H1 (cell line): ENCODE measurements around the gene CDK15. TPM values are rescaled to one million over a fixed set of nuclear protein-coding genes. Genes with fewer than 3 reads are reported as not detected.

Experiments
- CTCF ChIA-PET: fragments of 300-600 bp; sonication (Branson Sonifier 250); formaldehyde crosslinking; loops from one replicate; lab custom pipeline; 2021; ENCODE audit not compliant: partially characterized antibody; lab: Charles Lee
- POLR2A ChIA-PET: fragments of 300-600 bp; sonication (Branson Sonifier 250); formaldehyde crosslinking; loops from one replicate; lab custom pipeline; 2021; ENCODE audit warnings: inconsistent platforms; ENCODE audit not compliant: partially characterized antibody; lab: Charles Lee
- DNase-seq, 2 experiments: peaks; one replicate each; pipeline versions ENCODE4 v3.0.0 to v3.0.0-alpha.2; 2010 to 2022; ENCODE audit warnings: low spot score in 2 of 2, low read depth in 1 of 2, mixed read lengths in 1 of 2
- FAIRE-seq: peaks from 2 replicates; lab custom pipeline; 2011; peaks lifted over from hg19 to GRCh38; lab: Jason Lieb, UNC
- H2AFZ ChIP-seq: 2 replicates; pipeline ENCODE4 v1.8.1; 2012; ENCODE audit warnings: low read length, inconsistent platforms
- H2AK5ac ChIP-seq: 2 replicates; pipeline ENCODE4 v1.6.1; 2013; ENCODE audit warnings: low read depth, low read length
- H2BK120ac ChIP-seq: replicated peaks from 2 replicates; pipeline ENCODE3; 2013; ENCODE audit warnings: low read depth, low read length, inconsistent platforms
- H2BK12ac ChIP-seq: 2 replicates; pipeline ENCODE4 v1.6.1; 2013; ENCODE audit warnings: low read depth, low read length
- H2BK15ac ChIP-seq: 2 replicates; pipeline ENCODE4 v1.6.1; 2013; ENCODE audit warnings: low read length
- H2BK20ac ChIP-seq: 2 replicates; pipeline ENCODE4 v1.6.1; 2013; ENCODE audit warnings: low read length
- H2BK5ac ChIP-seq: 2 replicates; pipeline ENCODE4 v1.6.1; 2013; ENCODE audit warnings: low read depth, low read length
- H3K14ac ChIP-seq: 2 replicates; pipeline ENCODE4 v1.6.1; 2013; ENCODE audit warnings: inconsistent platforms; ENCODE audit not compliant: insufficient read length
- H3K18ac ChIP-seq: 2 replicates; pipeline ENCODE4 v1.6.1; 2013; ENCODE audit warnings: low read length; ENCODE audit errors: extremely low read depth
- H3K23ac ChIP-seq: 2 replicates; pipeline ENCODE4 v1.6.1; 2013; ENCODE audit warnings: inconsistent platforms; ENCODE audit not compliant: insufficient read length
- H3K23me2 ChIP-seq: 2 replicates; pipeline ENCODE4 v1.6.1; 2013; ENCODE audit warnings: low read depth, low read length
- H3K27ac ChIP-seq: 2 replicates; pipeline ENCODE4 v1.6.1; 2011; ENCODE audit warnings: low read depth, low read length, inconsistent platforms
- H3K27me3 ChIP-seq, 4 experiments: replicated peaks in 1 of 4; 1 replicate in 1 of 4; 2 replicates in 3 of 4; pipeline versions ENCODE4 v1.6.1 to v1.8.1; 2011 to 2013; ENCODE audit warnings: low read length in 3 of 4, mild to moderate bottlenecking in 3 of 4, inconsistent platforms in 2 of 4, mixed read lengths in 2 of 4, moderate library complexity in 1 of 4; ENCODE audit not compliant: control insufficient read depth in 3 of 4, insufficient read depth in 3 of 4; ENCODE audit errors: extremely low read depth in 1 of 4
- H3K36me3 ChIP-seq, 4 experiments: 2 replicates each; pipeline versions ENCODE4 v1.6.1 to v1.8.1; 2011 to 2013; ENCODE audit warnings: mild to moderate bottlenecking in 4 of 4, low read length in 3 of 4, moderate library complexity in 2 of 4, control low read depth in 1 of 4, inconsistent platforms in 1 of 4; ENCODE audit not compliant: insufficient read depth in 4 of 4, control insufficient read depth in 2 of 4
- H3K4ac ChIP-seq: replicated peaks from 2 replicates; pipeline ENCODE3; 2013; ENCODE audit warnings: low read length, low read depth, mixed read lengths, inconsistent platforms; ENCODE audit not compliant: insufficient read length
- H3K4me1 ChIP-seq, 4 experiments: replicated peaks in 1 of 4; 1 replicate in 1 of 4; 2 replicates in 3 of 4; pipeline versions ENCODE4 v1.6.1 to v1.8.1; 2011 to 2013; ENCODE audit warnings: low read length in 3 of 4, inconsistent platforms in 2 of 4, mixed read lengths in 1 of 4; ENCODE audit not compliant: insufficient read depth in 4 of 4, control insufficient read depth in 3 of 4
- H3K4me2 ChIP-seq, 2 experiments: 2 replicates each; pipeline versions ENCODE4 v1.6.1 to v1.8.1; 2011 to 2013; ENCODE audit warnings: low read depth in 2 of 2, low read length in 2 of 2, control low read depth in 1 of 2, inconsistent platforms in 1 of 2, mild to moderate bottlenecking in 1 of 2; ENCODE audit not compliant: insufficient read depth in 1 of 2
- H3K4me3 ChIP-seq, 4 experiments: fragments of 200-600, 300-600 bp in 1 of 4; sonication (generic), shearing (Covaris generic), sonication (Bioruptor Twin) in 1 of 4; 2 replicates each; pipeline versions ENCODE4 v1.5.1 to v1.8.1; 2011 to 2016; ENCODE audit warnings: low read length in 4 of 4, low read depth in 3 of 4, control low read depth in 2 of 4, inconsistent platforms in 2 of 4, mild to moderate bottlenecking in 2 of 4, mixed read lengths in 1 of 4, moderate library complexity in 1 of 4; ENCODE audit not compliant: insufficient read depth in 2 of 4; ENCODE audit errors: extremely low read depth in 1 of 4
- H3K56ac ChIP-seq: replicated peaks from 2 replicates; pipeline ENCODE3; 2013; ENCODE audit warnings: low read depth, mild to moderate bottlenecking, mixed read lengths, low read length, inconsistent platforms; ENCODE audit not compliant: insufficient read length
- H3K79me1 ChIP-seq: 2 replicates; pipeline ENCODE4 v1.6.1; 2013; ENCODE audit warnings: low read depth, low read length, control low read depth
- H3K79me2 ChIP-seq, 2 experiments: 2 replicates each; pipeline versions ENCODE4 v1.6.1 to v1.8.1; 2012 to 2013; ENCODE audit warnings: low read length in 2 of 2, mild to moderate bottlenecking in 2 of 2, inconsistent platforms in 1 of 2; ENCODE audit not compliant: insufficient read depth in 2 of 2, control insufficient read depth in 1 of 2
- H3K9ac ChIP-seq, 4 experiments: replicated peaks in 1 of 4; 1 replicate in 1 of 4; 2 replicates in 3 of 4; pipeline versions ENCODE4 v1.6.1 to v1.8.1; 2011 to 2013; ENCODE audit warnings: low read depth in 3 of 4, low read length in 3 of 4, control low read depth in 2 of 4, mild to moderate bottlenecking in 2 of 4, moderate library complexity in 2 of 4, inconsistent platforms in 1 of 4; ENCODE audit errors: extremely low read depth in 1 of 4
- H3K9me3 ChIP-seq, 2 experiments: 2 replicates each; pipeline versions ENCODE4 v1.6.1 to v1.8.1; 2012 to 2013; ENCODE audit warnings: mild to moderate bottlenecking in 2 of 2, moderate library complexity in 2 of 2, control low read depth in 1 of 2, inconsistent platforms in 1 of 2, low read depth in 1 of 2, low read length in 1 of 2, mixed read lengths in 1 of 2; ENCODE audit not compliant: insufficient read depth in 2 of 2
- H4K20me1 ChIP-seq, 2 experiments: replicated peaks in 1 of 2; 2 replicates each; pipeline versions ENCODE3 to v1.8.1; 2011 to 2013; ENCODE audit warnings: inconsistent platforms in 2 of 2, low read length in 2 of 2, mild to moderate bottlenecking in 1 of 2; ENCODE audit not compliant: insufficient read depth in 2 of 2, control insufficient read depth in 1 of 2
- H4K5ac ChIP-seq: 2 replicates; pipeline ENCODE4 v1.6.1; 2013; ENCODE audit warnings: low read length, low read depth, mixed read lengths, inconsistent platforms; ENCODE audit not compliant: insufficient read length
- H4K8ac ChIP-seq: 2 replicates; pipeline ENCODE4 v1.8.0; 2013; ENCODE audit warnings: mild to moderate bottlenecking, moderate library complexity, low read length, inconsistent platforms; ENCODE audit not compliant: insufficient read depth; ENCODE audit errors: extremely low read depth
- H4K91ac ChIP-seq: replicated peaks from 2 replicates; pipeline ENCODE3; 2013; ENCODE audit warnings: low read length, mixed read lengths, inconsistent platforms; ENCODE audit not compliant: insufficient read length
- CHD2 ChIP-seq: IDR thresholded peaks from 2 replicates; pipeline ENCODE4 v1.6.1; 2012; ENCODE audit warnings: low read length, improper control_type of control experiment
- GABPA ChIP-seq: IDR thresholded peaks from 2 replicates; pipeline ENCODE4 v1.6.1; 2011; ENCODE audit warnings: mild to moderate bottlenecking, low read length, moderate library complexity, borderline replicate concordance; ENCODE audit not compliant: insufficient read depth
- HDAC2 ChIP-seq, 2 experiments: fragments of 300-600 bp in 1 of 2; sonication (generic) in 1 of 2; IDR thresholded peaks; 2 replicates each; pipeline ENCODE4 v1.6.1; 2011 to 2012; ENCODE audit warnings: low read depth in 2 of 2, low read length in 2 of 2, mild to moderate bottlenecking in 2 of 2, moderate library complexity in 2 of 2, borderline replicate concordance in 1 of 2, inconsistent platforms in 1 of 2
- JUN ChIP-seq: IDR thresholded peaks from 2 replicates; pipeline ENCODE4 v1.6.1; 2011; ENCODE audit warnings: low read depth, mild to moderate bottlenecking, improper control_type of control experiment, low read length
- MAFK ChIP-seq: IDR thresholded peaks from 2 replicates; pipeline ENCODE4 v1.6.1; 2012; ENCODE audit warnings: low read depth, mild to moderate bottlenecking, improper control_type of control experiment, low read length
- NANOG ChIP-seq: IDR thresholded peaks from 2 replicates; pipeline ENCODE4 v1.6.1; 2011; ENCODE audit warnings: low read length, low read depth, mild to moderate bottlenecking, inconsistent platforms; ENCODE audit not compliant: insufficient read depth, poor library complexity, severe bottlenecking
- RAD21 ChIP-seq, 2 experiments: IDR thresholded peaks in 1 of 2; conservative IDR thresholded peaks in 1 of 2; 2 replicates each; pipeline ENCODE4 v1.6.1; 2011; ENCODE audit warnings: low read depth in 2 of 2, low read length in 2 of 2, improper control_type of control experiment in 1 of 2, inconsistent platforms in 1 of 2, mild to moderate bottlenecking in 1 of 2, moderate library complexity in 1 of 2
- SIX5 ChIP-seq: IDR thresholded peaks from 2 replicates; pipeline ENCODE4 v1.6.1; 2011; ENCODE audit warnings: mild to moderate bottlenecking, low read depth, low read length
- YY1 ChIP-seq: IDR thresholded peaks from 2 replicates; pipeline ENCODE4 v1.6.1; 2011; ENCODE audit warnings: low read depth, mild to moderate bottlenecking, low read length
- WGBS, 2 experiments: shearing (Covaris generic) in 1 of 2; methylation state at CpG; one replicate each; pipeline versions ENCODE4 v1.1.6 to v1.1.7; 2013 to 2015; ENCODE audit warnings: low lambda C conversion rate in 2 of 2, mixed read lengths in 2 of 2, inconsistent platforms in 1 of 2, low coverage in 1 of 2, missing lambda C conversion rate in 1 of 2; ENCODE audit not compliant: insufficient replicate concordance in 2 of 2, insufficient coverage in 1 of 2, insufficient read length in 1 of 2; ENCODE audit errors: extremely low coverage in 1 of 2, missing lambda C conversion rate in 1 of 2; 5-methylcytosine and 5-hydroxymethylcytosine counted together
- polyA plus RNA-seq, 7 experiments: library from polyadenylated mRNA; depleted of rRNA in 3 of 7; stranded (reverse) in 5 of 7; unstranded in 2 of 7; fragments of >200 nt in 5 of 7; fragments of 200-250 nt in 2 of 7; gene quantifications; 1 replicate in 5 of 7; 2 replicates in 1 of 7; 4 replicates in 1 of 7; pipeline versions ENCODE4 v1.2.1 to v1.2.3, GENCODE V29; 2011 to 2013; ENCODE audit warnings: missing spikeins in 2 of 7, mixed read lengths in 2 of 7
- total RNA-seq: library from RNA; stranded (reverse); fragmentation: NEBNext Ultra II Directional; extraction: Animal tissue kit (Norgen Biotek cat#: 25700); gene quantifications from 2 replicates; pipeline ENCODE4 v1.2.1, GENCODE V29; 2021
- TF ChIP-seq, protein P1 (sequence below): IDR thresholded peaks from 2 replicates; pipeline ENCODE4 v1.6.1; 2011; ENCODE audit warnings: low read length, improper control_type of control experiment

Gene CDK15
- total and polyA plus RNA-seq, 2 of the 8 experiments (the other 6 are each of a cell fraction or from before 2014, with no cell fraction given) = 0.03 TPM; not detected in 1

DNA sequence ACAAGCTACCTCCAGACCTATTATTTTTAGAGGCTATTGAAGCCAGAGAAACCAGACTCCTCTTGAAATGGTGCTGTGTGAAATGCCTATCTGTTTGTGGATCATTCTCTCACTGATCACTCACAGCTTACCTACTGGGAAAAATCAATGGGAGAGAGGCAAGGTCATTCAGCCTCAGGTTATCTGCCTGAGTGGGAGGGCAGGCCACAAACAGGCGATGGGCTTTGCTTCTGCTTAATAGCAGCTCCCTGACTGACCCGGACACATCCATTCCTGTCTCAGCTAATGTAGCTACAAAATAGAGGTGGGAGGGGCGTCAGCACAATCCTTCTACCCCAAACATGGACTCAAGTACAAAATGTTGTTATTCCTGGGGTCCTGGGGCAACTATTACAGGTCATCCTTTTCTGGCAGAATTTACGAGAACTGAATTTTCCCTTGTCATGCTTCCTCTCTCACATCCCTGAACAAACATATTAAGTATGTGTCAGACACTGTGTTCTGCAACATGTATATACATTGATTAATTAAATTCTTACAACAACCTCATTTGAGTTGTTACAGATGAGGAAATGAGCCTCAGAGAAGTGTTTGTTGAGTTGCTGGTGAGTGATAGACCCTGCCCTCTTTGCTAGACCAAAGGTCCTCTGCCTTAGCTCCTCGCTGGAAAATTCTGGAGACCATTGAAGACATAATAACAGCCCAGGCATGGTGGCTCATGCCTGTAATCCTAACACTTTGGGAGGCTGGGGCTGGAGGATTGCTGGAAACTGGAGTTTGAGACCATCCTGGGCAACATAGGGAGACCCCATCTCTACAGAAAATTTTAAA lies 60.5 kb downstream of the CDK15 start:
- no peak overlapping the region for H4K91ac ChIP-seq
- WGBS, 2 experiments = 74% methylated on average over 5 of the region's 5 CpGs; no CpG with 5 or more reads in 1 of the 2 experiments
- H3K23ac ChIP-seq = no peak overlapping the region
- no peak overlapping the region for H4K8ac ChIP-seq
- no peak overlapping the region for H4K5ac ChIP-seq
- H3K4ac ChIP-seq = no peak overlapping the region
- 0 out of 2 replicates have a peak overlapping the region, but pooled peaks have one; percentile 10 for H2AFZ ChIP-seq
- FAIRE-seq (peak; percentile 77), DNase-seq (no peak)
- H2BK5ac ChIP-seq = peak overlapping the region; percentile 12; the same call in 1 of the 2 replicates
- no peak overlapping the region for H3K56ac ChIP-seq
- H3K4me2 ChIP-seq = no peak overlapping the region
- H3K79me1 ChIP-seq = no peaks in the 10 kb centered on the region
- 0 out of 2 replicates have a peak overlapping the region, but pooled peaks have one; percentile 21 for H2BK15ac ChIP-seq
- H2BK20ac ChIP-seq = 0 out of 2 replicates have a peak overlapping the region, but pooled peaks have one; percentile 57
- no peak overlapping the region for H3K9ac ChIP-seq
- CTCF ChIA-PET = interaction anchor here (0.8 to 1.5 kb wide), 10 partner anchors 11 to 307 kb away, joined by 3 to 5 read pairs (median 3); no protein-coding TSS in a partner anchor
- H2AK5ac ChIP-seq = no peak overlapping the region
- no peaks in the 10 kb centered on the region; a peak in 2 of 7 replicates for H3K27me3 ChIP-seq
- H3K36me3 ChIP-seq = no peaks in the 10 kb centered on the region
- peaks cover 0 to 8% (median 4%) of the 10 kb centered on the region in 4 experiments; a peak in 3 of 7 replicates for H3K4me1 ChIP-seq
- no peak overlapping the region for H2BK120ac ChIP-seq
- H3K23me2 ChIP-seq = no peaks in the 10 kb centered on the region; the same call in 1 of the 2 replicates
- H4K20me1 ChIP-seq = no peaks in the 10 kb centered on the region
- no peak overlapping the region for H3K4me3 ChIP-seq
- no peaks in the 10 kb centered on the region for H3K9me3 ChIP-seq
- H3K14ac ChIP-seq = no peak overlapping the region
- no peaks in the 10 kb centered on the region for H3K79me2 ChIP-seq
- no peak overlapping the region; the same call in 1 of the 2 replicates for H3K18ac ChIP-seq
- H3K27ac ChIP-seq = no peak overlapping the region
- H2BK12ac ChIP-seq = no peak overlapping the region
- POLR2A ChIA-PET = no interaction called here
- TF ChIP-seq MAFK (no peak), HDAC2 (IDR thresholded peaks at IDR 0.05; ENCODE audit: borderline replicate concordance in 1 of 2, low read depth in 2 of 2, low read length in 2 of 2) (no peak), YY1 (no peak), JUN (no peak), GABPA (no peak), NANOG (no peak), SIX5 (no peak), CHD2 (no peak), RAD21 (IDR thresholded peaks at IDR 0.05 in 1 of 2, conservative IDR thresholded peaks at IDR 0.05 in 1 of 2; ENCODE audit: low read depth in 2 of 2, low read length in 2 of 2) (no peak)
- TF ChIP-seq, protein P1, sequence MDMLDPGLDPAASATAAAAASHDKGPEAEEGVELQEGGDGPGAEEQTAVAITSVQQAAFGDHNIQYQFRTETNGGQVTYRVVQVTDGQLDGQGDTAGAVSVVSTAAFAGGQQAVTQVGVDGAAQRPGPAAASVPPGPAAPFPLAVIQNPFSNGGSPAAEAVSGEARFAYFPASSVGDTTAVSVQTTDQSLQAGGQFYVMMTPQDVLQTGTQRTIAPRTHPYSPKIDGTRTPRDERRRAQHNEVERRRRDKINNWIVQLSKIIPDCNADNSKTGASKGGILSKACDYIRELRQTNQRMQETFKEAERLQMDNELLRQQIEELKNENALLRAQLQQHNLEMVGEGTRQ = no peak
